IMR-90 (cell line): ENCODE measurements around the gene GAS7. TPM values are rescaled to one million over a fixed set of nuclear protein-coding genes. Genes with fewer than 3 reads are reported as not detected.
A peak's percentile ranks its signal among the peaks of the same experiment; 100 is the strongest.

Experiments
- ATAC-seq: fragments of 200-7000 bp; cut with Tn5 transposase; 2 replicates; pipeline ENCODE4 v1.9.1; 2020; ENCODE audit warnings: low read depth, mild to moderate bottlenecking, moderate library complexity
- BruUV-seq: library from RNA; stranded (reverse); fragments of 400-500 nt; replicated peaks from 2 replicates; lab custom pipeline; 2021; lab: Mats Ljungman, UMichigan
- CTCF ChIA-PET: fragments of 300-600 bp; formaldehyde crosslinking; extraction: SDS; loops from one replicate; lab custom pipeline; 2021; ENCODE audit warnings: antibody characterized with exemption; lab: Yijun Ruan, JAX
- POLR2A ChIA-PET: fragments of 300-600 bp; sonication (Branson Sonifier 250); formaldehyde crosslinking; loops from one replicate; lab custom pipeline; 2022; ENCODE audit warnings: antibody characterized with exemption; ENCODE audit not compliant: unreplicated experiment; lab: Charles Lee
- DNase-seq: peaks from one replicate; pipeline ENCODE4 v3.0.0; 2013
- H2AFZ ChIP-seq: replicated peaks from 2 replicates; pipeline ENCODE3; 2013; ENCODE audit warnings: low read length, mild to moderate bottlenecking; ENCODE audit not compliant: poor library complexity
- H2AK5ac ChIP-seq: 2 replicates; pipeline ENCODE4 v1.6.1; 2013; ENCODE audit warnings: low read depth, low read length, inconsistent platforms
- H2AK9ac ChIP-seq: replicated peaks from 2 replicates; pipeline ENCODE3; 2013; ENCODE audit warnings: mild to moderate bottlenecking, low read depth, low read length, moderate library complexity; ENCODE audit not compliant: poor library complexity
- H2BK120ac ChIP-seq: 2 replicates; pipeline ENCODE4 v1.6.1; 2013; ENCODE audit warnings: low read depth, low read length, inconsistent platforms
- H2BK15ac ChIP-seq: 3 replicates; pipeline ENCODE4 v1.6.1; 2013; ENCODE audit warnings: low read depth, low read length, inconsistent platforms
- H2BK20ac ChIP-seq: 2 replicates; pipeline ENCODE4 v1.6.1; 2013; ENCODE audit warnings: low read depth, mild to moderate bottlenecking, inconsistent platforms, low read length, moderate library complexity
- H2BK5ac ChIP-seq: 2 replicates; pipeline ENCODE4 v1.6.1; 2013; ENCODE audit warnings: mild to moderate bottlenecking, low read depth, low read length, inconsistent platforms; ENCODE audit not compliant: poor library complexity, severe bottlenecking
- H3K14ac ChIP-seq: replicated peaks from 2 replicates; pipeline ENCODE4 v1.6.1; 2013; ENCODE audit warnings: low read depth, low read length, inconsistent platforms
- H3K18ac ChIP-seq: 2 replicates; pipeline ENCODE4 v1.6.1; 2013; ENCODE audit warnings: low read depth, low read length, control low read depth
- H3K23ac ChIP-seq: 2 replicates; pipeline ENCODE4 v1.6.1; 2013; ENCODE audit warnings: low read depth, low read length, inconsistent platforms
- H3K27ac ChIP-seq: 2 replicates; pipeline ENCODE4 v1.5.1; 2013; ENCODE audit warnings: mild to moderate bottlenecking, control low read depth, low read length; ENCODE audit not compliant: insufficient read depth
- H3K27me3 ChIP-seq: 2 replicates; pipeline ENCODE4 v1.6.1; 2013; ENCODE audit warnings: low read length; ENCODE audit not compliant: control insufficient read depth, insufficient read depth
- H3K36me3 ChIP-seq: 2 replicates; pipeline ENCODE4 v1.6.1; 2013; ENCODE audit warnings: low read length, mixed read lengths; ENCODE audit not compliant: control insufficient read depth, insufficient read depth
- H3K4ac ChIP-seq: 2 replicates; pipeline ENCODE4 v1.6.1; 2013; ENCODE audit warnings: low read depth, low read length, inconsistent platforms
- H3K4me1 ChIP-seq: 2 replicates; pipeline ENCODE4 v1.6.1; 2013; ENCODE audit warnings: low read length, mixed read lengths; ENCODE audit not compliant: control insufficient read depth, insufficient read depth
- H3K4me2 ChIP-seq: 2 replicates; pipeline ENCODE4 v1.6.1; 2013; ENCODE audit warnings: low read depth, mild to moderate bottlenecking, control low read depth, low read length, moderate library complexity
- H3K4me3 ChIP-seq: 2 replicates; pipeline ENCODE4 v1.5.1; 2013; ENCODE audit warnings: low read depth, mild to moderate bottlenecking, control low read depth, low read length, moderate library complexity; ENCODE audit not compliant: insufficient read depth
- H3K56ac ChIP-seq: 2 replicates; pipeline ENCODE4 v1.6.1; 2013; ENCODE audit warnings: low read length, inconsistent platforms; ENCODE audit not compliant: insufficient read depth; ENCODE audit errors: extremely low read depth
- H3K79me1 ChIP-seq, 2 experiments: 2 replicates each; pipeline ENCODE4 v1.6.1; 2013; ENCODE audit warnings: low read length in 2 of 2, inconsistent platforms in 1 of 2, low read depth in 1 of 2
- H3K9ac ChIP-seq: 2 replicates; pipeline ENCODE4 v1.6.1; 2013; ENCODE audit warnings: low read depth, low read length, control low read depth
- H3K9me1 ChIP-seq: 2 replicates; pipeline ENCODE4 v1.6.1; 2013; ENCODE audit warnings: low read length, inconsistent platforms; ENCODE audit not compliant: insufficient read depth
- H3K9me3 ChIP-seq: 2 replicates; pipeline ENCODE4 v1.6.1; 2013; ENCODE audit warnings: low read length; ENCODE audit not compliant: control insufficient read depth, insufficient read depth
- H4K20me1 ChIP-seq: 2 replicates; pipeline ENCODE4 v1.6.1; 2013; ENCODE audit warnings: low read length, inconsistent platforms; ENCODE audit not compliant: insufficient read depth
- H4K5ac ChIP-seq: 2 replicates; pipeline ENCODE4 v1.6.1; 2013; ENCODE audit warnings: mild to moderate bottlenecking, low read depth, low read length, control low read depth
- H4K8ac ChIP-seq, 2 experiments: 2 replicates each; pipeline ENCODE4 v1.6.1; 2013; ENCODE audit warnings: low read depth in 2 of 2, low read length in 2 of 2, control low read depth in 1 of 2, inconsistent platforms in 1 of 2
- H4K91ac ChIP-seq: 2 replicates; pipeline ENCODE4 v1.6.1; 2013; ENCODE audit warnings: low read depth, low read length, inconsistent platforms; ENCODE audit not compliant: insufficient read depth
- BHLHE40 ChIP-seq: fragments of 150-350 bp; IDR thresholded peaks from 2 replicates; pipeline ENCODE4 v1.6.1; 2016; ENCODE audit warnings: mild to moderate bottlenecking, low read depth, low read length
- CEBPB ChIP-seq: IDR thresholded peaks from 2 replicates; pipeline ENCODE4 v1.6.1; 2012; ENCODE audit warnings: low read depth, low read length, improper control_type of control experiment
- CHD1 ChIP-seq: IDR thresholded peaks from 2 replicates; pipeline ENCODE4 v1.6.1; 2012; ENCODE audit warnings: low read depth, low read length, improper control_type of control experiment
- FOS ChIP-seq: fragments of 150-350 bp; IDR thresholded peaks from 2 replicates; pipeline ENCODE4 v1.6.1; 2016; ENCODE audit warnings: low read depth, low read length
- MAFK ChIP-seq: IDR thresholded peaks from 2 replicates; pipeline ENCODE4 v1.6.1; 2012; ENCODE audit warnings: low read depth, low read length, improper control_type of control experiment
- MAZ ChIP-seq: IDR thresholded peaks from 2 replicates; pipeline ENCODE4 v1.6.1; 2012; ENCODE audit warnings: low read depth, mild to moderate bottlenecking, low read length, improper control_type of control experiment, moderate library complexity, borderline replicate concordance
- MXI1 ChIP-seq: IDR thresholded peaks from 2 replicates; pipeline ENCODE4 v1.6.1; 2012; ENCODE audit warnings: low read depth, mild to moderate bottlenecking, low read length, moderate library complexity, borderline replicate concordance
- NFE2L2 ChIP-seq: fragments of 150-350 bp; IDR thresholded peaks from 2 replicates; pipeline ENCODE4 v1.6.1; 2016; ENCODE audit warnings: low read depth, mild to moderate bottlenecking, low read length
- RAD21 ChIP-seq: IDR thresholded peaks from 2 replicates; pipeline ENCODE4 v1.6.1; 2012; ENCODE audit warnings: low read length, improper control_type of control experiment
- RCOR1 ChIP-seq: IDR thresholded peaks from 2 replicates; pipeline ENCODE4 v1.6.1; 2012; ENCODE audit warnings: mild to moderate bottlenecking, low read length, improper control_type of control experiment; ENCODE audit not compliant: insufficient replicate concordance
- RFX5 ChIP-seq: IDR thresholded peaks from 2 replicates; pipeline ENCODE4 v1.8.0; 2012; ENCODE audit warnings: low read depth, mild to moderate bottlenecking, low read length, moderate library complexity
- SMC3 ChIP-seq: fragments of 150-350 bp; IDR thresholded peaks from 2 replicates; pipeline ENCODE4 v1.6.1; 2016; ENCODE audit warnings: low read depth, mild to moderate bottlenecking, antibody characterized with exemption, low read length, moderate library complexity
- WGBS, 2 experiments: methylation state at CpG; one replicate each; pipeline versions ENCODE4 v1.1.5 to v1.1.7; 2013; ENCODE audit warnings: missing lambda C conversion rate in 2 of 2; ENCODE audit not compliant: insufficient read length in 1 of 2; ENCODE audit errors: extremely low coverage in 2 of 2; 5-methylcytosine and 5-hydroxymethylcytosine counted together
- dilution Hi-C: fragments of 300-500 bp; cut with HindIII; formaldehyde crosslinking; loops from one replicate; pipeline ENCODE4 v1.14.3; 2018; ENCODE audit warnings: low sequenced_read_pairs; ENCODE audit not compliant: unreplicated experiment
- in situ Hi-C: fragments of 300-500 bp; cut with MboI; formaldehyde crosslinking; loops from 3 replicates; pipeline ENCODE4 v1.14.3; 2019; ENCODE audit warnings: low sequenced_read_pairs, inconsistent platforms, mixed read lengths
- intact Hi-C: fragments of 100-400 bp; cut with micrococcal nuclease; formaldehyde crosslinking; loops from 2 replicates; pipeline ENCODE4 v1.10.0; 2022
- polyA plus RNA-seq, 3 experiments: library from polyadenylated mRNA; depleted of rRNA; stranded (reverse); fragments of >200 nt; gene quantifications; 2 replicates each; pipeline ENCODE4 v1.2.3, GENCODE V29; 2012; ENCODE audit warnings: low replicate concordance in 1 of 3
- total RNA-seq: library from RNA; depleted of rRNA; stranded (reverse); fragments of >200 nt; gene quantifications from 2 replicates; pipeline ENCODE4 v1.2.3, GENCODE V29; 2012
- TF ChIP-seq, protein P1 (sequence below): conservative IDR thresholded peaks from 2 replicates; pipeline ENCODE4 v1.5.1; 2012; ENCODE audit warnings: mild to moderate bottlenecking, low read depth, low read length, improper control_type of control experiment
- TF ChIP-seq, protein P2 (sequence below): fragments of 150-350 bp; IDR thresholded peaks from 2 replicates; pipeline ENCODE4 v1.6.1; 2016; ENCODE audit warnings: low read depth, mild to moderate bottlenecking, low read length, moderate library complexity, borderline replicate concordance

GAS7 gene
- total and polyA plus RNA-seq, 2 of the 4 experiments (the other 2 are of a cell fraction) = 4.6 to 5.0 TPM

DNA sequence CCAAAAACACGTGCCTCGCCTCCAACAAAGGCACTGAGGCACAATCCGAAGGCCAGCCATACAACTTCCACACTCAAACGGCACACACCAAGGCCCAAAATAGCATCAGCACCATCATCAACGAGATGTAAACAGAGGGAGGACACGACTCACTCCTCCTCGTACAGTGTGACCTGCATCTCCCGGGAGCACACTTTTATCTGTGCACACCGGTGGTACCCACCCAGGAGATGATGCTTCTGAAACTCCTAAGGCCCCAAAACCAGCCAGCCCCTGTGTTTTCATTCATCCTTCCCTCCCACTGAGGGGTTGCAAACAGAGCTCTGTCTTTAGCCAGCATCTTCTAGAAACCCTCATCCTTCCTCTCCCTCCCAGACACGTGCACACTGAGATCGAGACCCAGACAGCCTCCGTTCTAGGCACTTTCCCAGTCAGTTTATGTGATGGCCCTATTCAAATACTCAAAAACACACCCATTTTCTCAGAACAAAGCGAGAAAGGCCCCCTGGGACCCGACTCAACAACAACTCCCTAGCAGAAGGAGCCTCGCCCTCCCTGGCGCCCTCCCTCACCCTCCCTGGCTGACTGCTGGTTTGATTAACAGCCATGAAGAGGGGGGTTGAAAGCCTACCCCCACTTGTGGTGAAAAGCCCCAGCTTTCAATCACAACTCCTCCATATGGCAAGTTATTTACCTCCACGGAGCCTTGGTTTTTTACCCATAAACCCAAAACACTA lies 76.3 kb downstream of the GAS7 start:
- peak overlapping the region; percentile 47 for H2BK20ac ChIP-seq
- H3K9me1 ChIP-seq = peaks cover 26% of the 10 kb centered on the region
- ChIA-PET POLR2A (no interaction called here), CTCF (no interaction called here)
- peaks cover 37% of the 10 kb centered on the region for H3K4me1 ChIP-seq
- peak; percentile 19 for DNase-seq
- peak overlapping the region; percentile 47 for H2BK120ac ChIP-seq
- no peak overlapping the region for H3K4me3 ChIP-seq
- peak overlapping the region; percentile 78 for H3K4ac ChIP-seq
- H2AK9ac ChIP-seq = no peak overlapping the region
- ATAC-seq = no peak
- peak overlapping the region; percentile 93 for H2AK5ac ChIP-seq
- no peak overlapping the region for H3K9ac ChIP-seq
- H3K79me1 ChIP-seq = peaks cover 0 to 12% of the 10 kb centered on the region in 2 experiments; a peak in 1 of 4 replicates
- H3K56ac ChIP-seq = no peak overlapping the region
- no peak overlapping the region for H3K23ac ChIP-seq
- intact Hi-C loops = loop anchor here (10.0 kb wide), 1 partner anchor 493 kb away; no protein-coding TSS in a partner anchor
- H3K9me3 ChIP-seq = no peaks in the 10 kb centered on the region
- H3K18ac ChIP-seq = no peak overlapping the region; the same call in 1 of the 2 replicates
- H3K27ac ChIP-seq = no peak overlapping the region
- no peaks in the 10 kb centered on the region for H4K20me1 ChIP-seq
- H4K91ac ChIP-seq = peak overlapping the region; percentile 69
- H4K8ac ChIP-seq = peak overlapping the region in 1 of 2 experiments; percentile 58; a peak in 2 of 4 replicates
- no peak overlapping the region for H2BK15ac ChIP-seq
- 83% methylated on average over 2 of the region's 17 CpGs; no CpG with 5 or more reads in 1 of the 2 experiments for WGBS, 2 experiments
- BruUV-seq = no TSS peak
- dilution Hi-C loops = no loop called here
- peak overlapping the region; percentile 55 for H3K14ac ChIP-seq
- peak overlapping the region; percentile 27 for H2AFZ ChIP-seq
- no peak overlapping the region for H3K4me2 ChIP-seq
- TF ChIP-seq CEBPB (no peak), MAFK (no peak), RFX5 (no peak), CHD1 (no peak), SMC3 (no peak), BHLHE40 (no peak), MXI1 (no peak), MAZ (no peak), RCOR1 (no peak), FOS (no peak), NFE2L2 (no peak), RAD21 (no peak)
- TF ChIP-seq, protein P1, sequence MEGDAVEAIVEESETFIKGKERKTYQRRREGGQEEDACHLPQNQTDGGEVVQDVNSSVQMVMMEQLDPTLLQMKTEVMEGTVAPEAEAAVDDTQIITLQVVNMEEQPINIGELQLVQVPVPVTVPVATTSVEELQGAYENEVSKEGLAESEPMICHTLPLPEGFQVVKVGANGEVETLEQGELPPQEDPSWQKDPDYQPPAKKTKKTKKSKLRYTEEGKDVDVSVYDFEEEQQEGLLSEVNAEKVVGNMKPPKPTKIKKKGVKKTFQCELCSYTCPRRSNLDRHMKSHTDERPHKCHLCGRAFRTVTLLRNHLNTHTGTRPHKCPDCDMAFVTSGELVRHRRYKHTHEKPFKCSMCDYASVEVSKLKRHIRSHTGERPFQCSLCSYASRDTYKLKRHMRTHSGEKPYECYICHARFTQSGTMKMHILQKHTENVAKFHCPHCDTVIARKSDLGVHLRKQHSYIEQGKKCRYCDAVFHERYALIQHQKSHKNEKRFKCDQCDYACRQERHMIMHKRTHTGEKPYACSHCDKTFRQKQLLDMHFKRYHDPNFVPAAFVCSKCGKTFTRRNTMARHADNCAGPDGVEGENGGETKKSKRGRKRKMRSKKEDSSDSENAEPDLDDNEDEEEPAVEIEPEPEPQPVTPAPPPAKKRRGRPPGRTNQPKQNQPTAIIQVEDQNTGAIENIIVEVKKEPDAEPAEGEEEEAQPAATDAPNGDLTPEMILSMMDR = no peak
- TF ChIP-seq, protein P2, sequence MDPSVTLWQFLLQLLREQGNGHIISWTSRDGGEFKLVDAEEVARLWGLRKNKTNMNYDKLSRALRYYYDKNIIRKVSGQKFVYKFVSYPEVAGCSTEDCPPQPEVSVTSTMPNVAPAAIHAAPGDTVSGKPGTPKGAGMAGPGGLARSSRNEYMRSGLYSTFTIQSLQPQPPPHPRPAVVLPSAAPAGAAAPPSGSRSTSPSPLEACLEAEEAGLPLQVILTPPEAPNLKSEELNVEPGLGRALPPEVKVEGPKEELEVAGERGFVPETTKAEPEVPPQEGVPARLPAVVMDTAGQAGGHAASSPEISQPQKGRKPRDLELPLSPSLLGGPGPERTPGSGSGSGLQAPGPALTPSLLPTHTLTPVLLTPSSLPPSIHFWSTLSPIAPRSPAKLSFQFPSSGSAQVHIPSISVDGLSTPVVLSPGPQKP = no peak
- H3K27me3 ChIP-seq = no peaks in the 10 kb centered on the region
- H4K5ac ChIP-seq = no peak overlapping the region
- no peak overlapping the region for H2BK5ac ChIP-seq
- no peaks in the 10 kb centered on the region for H3K36me3 ChIP-seq
- in situ Hi-C loops = no loop called here
